Ovary (tissue), 3 donors: Measurements from ENCODE around the gene TPK1.

Experiments
- CTCF ChIP-seq, 3 donors: fragments of 450-650 bp in 2 of 3; fragments of 200-600 bp in 1 of 3; IDR thresholded peaks; one replicate each; pipeline versions ENCODE4 v1.5.1 to v1.8.0; 2016 to 2022; ENCODE audit warnings: antibody characterized with exemption in 3 of 3, mild to moderate bottlenecking in 1 of 3
- POLR2A ChIP-seq: fragments of 450-650 bp; IDR thresholded peaks from one replicate; pipeline ENCODE4 v1.6.1; 2017; ENCODE audit warnings: antibody characterized with exemption, mild to moderate bottlenecking, moderate library complexity
- donor health status: DM: no; HTN: no; CAD: no.

- TF ChIP-seq CTCF (IDR thresholded peaks at IDR 0.05) (no peak), POLR2A (no peak)
Observed at GRCh38 chr7:144439717-144440205, 396.1 kb downstream of the TPK1 start.
